HG03196 (cell line): ENCODE data around the gene CCDC6.
"Not testable (repeated sequence)": the region's sequence is repeated elsewhere in the genome, so short reads cannot be mapped to it uniquely, and the experiment has no call there.

Experiments used
- ATAC-seq: cut with Tn5 transposase; IDR thresholded peaks from one replicate; pipeline ENCODE4 v1.9.1; 2021; ENCODE audit not compliant: unreplicated experiment

Gene CCDC6

GRCh38 chr10:59771162-59771807 is 135.1 kb downstream of the CCDC6 start:
- ATAC-seq: no peak

GRCh38 chr10:59770689-59771088 is 135.7 kb downstream of the CCDC6 start:
- no peak for ATAC-seq

GRCh38 chr10:59762505-59762904 is 143.9 kb downstream of the CCDC6 start:
- ATAC-seq: no peak

GRCh38 chr10:59757966-59758365 is 148.4 kb downstream of the CCDC6 start:
- no peak for ATAC-seq

- no peak for ATAC-seq
Measured at GRCh38 chr10:59754951-59755350, 151.4 kb downstream of the CCDC6 start.

GRCh38 chr10:59753267-59753666 is 153.1 kb downstream of the CCDC6 start, which contains the start of gene MRLN:
Gene MRLN, minus strand, starts transcription at chr10:59753455.
- no peak for ATAC-seq

- ATAC-seq: no peak
Measured at GRCh38 chr10:59752278-59752940, 153.9 kb downstream of the CCDC6 start.

- no peak for ATAC-seq
Measured at GRCh38 chr10:59750155-59750945, 156.0 kb downstream of the CCDC6 start.

GRCh38 chr10:59748834-59749233 is 157.5 kb downstream of the CCDC6 start:
- peak; percentile 67 for ATAC-seq

- no peak for ATAC-seq
Measured at GRCh38 chr10:59745163-59745650, 161.1 kb downstream of the CCDC6 start.

- ATAC-seq: not testable (repeated sequence)
Measured at GRCh38 chr10:59744762-59745161, 161.6 kb downstream of the CCDC6 start.

GRCh38 chr10:59744156-59744555 is 162.2 kb downstream of the CCDC6 start:
- ATAC-seq: not testable (repeated sequence)

- ATAC-seq: no peak
Measured at GRCh38 chr10:59741583-59741982, 164.8 kb downstream of the CCDC6 start.

GRCh38 chr10:59741048-59741447 is 165.3 kb downstream of the CCDC6 start:
- ATAC-seq: no peak
